Tibial nerve (tissue), 4 donors: ENCODE data around the gene RIN2. TPM values are rescaled to one million over a fixed set of nuclear protein-coding genes. Genes with fewer than 3 reads are reported as not detected.

Experiments
- DNase-seq, 2 donors: peaks; one replicate each; pipeline ENCODE4 v3.0.0-alpha.2; 2019; ENCODE audit warnings: low spot score in 2 of 2
- H3K27ac ChIP-seq, 4 donors: fragments of 200-600 bp; sonication (generic) in 3 of 4; one replicate each; pipeline ENCODE4 v1.5.1; 2017 to 2019; ENCODE audit warnings: mild to moderate bottlenecking in 1 of 4
- H3K27me3 ChIP-seq, 2 donors: fragments of 200-600 bp; sonication (generic) in 1 of 2; one replicate each; pipeline versions ENCODE4 v1.5.1 to v1.6.0; 2017 to 2019
- H3K36me3 ChIP-seq, 3 donors: fragments of 200-600 bp; sonication (generic); one replicate each; pipeline ENCODE4 v1.5.1; 2018 to 2019
- H3K4me1 ChIP-seq, 4 donors: fragments of 200-600 bp; sonication (generic) in 3 of 4; one replicate each; pipeline ENCODE4 v1.5.1; 2017 to 2019
- H3K4me3 ChIP-seq, 4 donors: fragments of 200-600 bp; sonication (generic) in 3 of 4; one replicate each; pipeline ENCODE4 v1.5.1; 2017 to 2019; ENCODE audit warnings: mild to moderate bottlenecking in 1 of 4, moderate library complexity in 1 of 4
- H3K9me3 ChIP-seq, 4 donors: fragments of 200-600 bp; sonication (generic) in 3 of 4; one replicate each; pipeline ENCODE4 v1.5.1; 2017 to 2019
- CTCF ChIP-seq, 5 experiments: fragments of 200-600 bp in 3 of 5; fragments of 450-650 bp in 2 of 5; sonication (generic) in 3 of 5; IDR thresholded peaks; one replicate each; pipeline ENCODE4 v1.5.1; 2016 to 2019; ENCODE audit warnings: antibody characterized with exemption in 5 of 5, mild to moderate bottlenecking in 3 of 5, moderate library complexity in 2 of 5
- EP300 ChIP-seq, 2 donors: sonication (generic); formaldehyde crosslinking; IDR thresholded peaks; one replicate each; pipeline ENCODE4 v1.6.1; 2017; ENCODE audit warnings: antibody characterized with exemption in 2 of 2, mild to moderate bottlenecking in 1 of 2
- POLR2A ChIP-seq, 2 donors: fragments of 450-650 bp; IDR thresholded peaks; one replicate each; pipeline ENCODE4 v1.6.1; 2017; ENCODE audit warnings: antibody characterized with exemption in 2 of 2, mild to moderate bottlenecking in 2 of 2, moderate library complexity in 2 of 2
- WGBS, 2 donors: methylation state at CpG; one replicate each; pipeline ENCODE4 v1.1.5; 2018; 5-methylcytosine and 5-hydroxymethylcytosine counted together
- total RNA-seq, 4 donors: library from RNA; depleted of rRNA; stranded (reverse); fragments of >200 nt; gene quantifications; one replicate each; pipeline ENCODE4 v1.1.0, GENCODE V29; 2016

Gene RIN2
- total RNA-seq, 4 donors from 2014 or later = 65.1 to 91.5 (median 69.9) TPM

- Histone ChIP-seq H3K27ac (no peak overlapping the region), H3K36me3 (no peaks in the 10 kb centered on the region), H3K27me3 (no peaks in the 10 kb centered on the region), H3K4me3 (no peak overlapping the region), H3K4me1 (no peaks in the 10 kb centered on the region), H3K9me3 (peaks cover 0 to 10% (median 0%) of the 10 kb centered on the region in 4 donors)
- 93% methylated on average over 18 of the region's 18 CpGs for WGBS, 2 donors
- DNase-seq = no peak
- TF ChIP-seq CTCF (IDR thresholded peaks at IDR 0.05) (no peak), EP300 (IDR thresholded peaks at IDR 0.05) (no peak), POLR2A (IDR thresholded peaks at IDR 0.05) (no peak)
Observed at GRCh38 chr20:19720991-19721390, 37.1 kb upstream of the RIN2 start.

- Histone ChIP-seq H3K27ac (no peak overlapping the region), H3K27me3 (no peaks in the 10 kb centered on the region), H3K36me3 (no peaks in the 10 kb centered on the region), H3K4me3 (no peak overlapping the region), H3K4me1 (no peaks in the 10 kb centered on the region), H3K9me3 (no peaks in the 10 kb centered on the region)
- TF ChIP-seq POLR2A (IDR thresholded peaks at IDR 0.05) (no peak), CTCF (IDR thresholded peaks at IDR 0.05) (no peak)
- 79 to 84% methylated on average over 4 of the region's 4 CpGs for WGBS, 2 donors
- DNase-seq = no peak
Observed at GRCh38 chr20:19723051-19723450, 35.0 kb upstream of the RIN2 start.

GRCh38 chr20:19723813-19724430, 34.1 kb upstream of the RIN2 start:
- no peaks in the 10 kb centered on the region for H3K27me3 ChIP-seq
- 84 to 88% methylated on average over 11 of the region's 11 CpGs for WGBS, 2 donors
- no peak overlapping the region for H3K4me3 ChIP-seq
- H3K4me1 ChIP-seq = no peaks in the 10 kb centered on the region
- H3K27ac ChIP-seq = no peak overlapping the region
- no peaks in the 10 kb centered on the region for H3K9me3 ChIP-seq
- no peak for DNase-seq
- H3K36me3 ChIP-seq = no peaks in the 10 kb centered on the region
- TF ChIP-seq EP300 (IDR thresholded peaks at IDR 0.05) (no peak), CTCF (IDR thresholded peaks at IDR 0.05) (no peak), POLR2A (IDR thresholded peaks at IDR 0.05) (no peak)

GRCh38 chr20:19725373-19725772, 32.7 kb upstream of the RIN2 start:
- 86 to 89% methylated on average over 4 of the region's 4 CpGs for WGBS, 2 donors
- H3K27ac ChIP-seq = no peak overlapping the region
- no peaks in the 10 kb centered on the region for H3K9me3 ChIP-seq
- H3K4me1 ChIP-seq = no peaks in the 10 kb centered on the region
- H3K4me3 ChIP-seq = no peak overlapping the region
- H3K36me3 ChIP-seq = no peaks in the 10 kb centered on the region
- DNase-seq = no peak
- TF ChIP-seq EP300 (IDR thresholded peaks at IDR 0.05) (no peak), POLR2A (IDR thresholded peaks at IDR 0.05) (no peak), CTCF (IDR thresholded peaks at IDR 0.05) (no peak)
- H3K27me3 ChIP-seq = no peaks in the 10 kb centered on the region

GRCh38 chr20:19725814-19726525, 32.1 kb upstream of the RIN2 start:
- 79 to 91% methylated on average over 1 of the region's 1 CpG for WGBS, 2 donors
- Histone ChIP-seq H3K4me3 (no peak overlapping the region), H3K36me3 (no peaks in the 10 kb centered on the region), H3K4me1 (no peaks in the 10 kb centered on the region), H3K27ac (no peak overlapping the region), H3K9me3 (no peaks in the 10 kb centered on the region), H3K27me3 (no peaks in the 10 kb centered on the region)
- TF ChIP-seq CTCF (IDR thresholded peaks at IDR 0.05) (no peak), EP300 (IDR thresholded peaks at IDR 0.05) (no peak), POLR2A (IDR thresholded peaks at IDR 0.05) (no peak)
- no peak for DNase-seq
